Stimulated activated CD8-positive, alpha-beta memory T cell treated with anti-CD3 and anti-CD28 coated beads, Interleukin-12 subunit alpha, Interleukin-12 subunit beta, amount 100 ng/mL, for 24 hours (primary cell): ENCODE measurements around the gene ZNF630.
"Not testable (repeated sequence)": the region's sequence is repeated elsewhere in the genome, so short reads cannot be mapped to it uniquely, and the experiment has no call there.

Experiments
- DNase-seq: peaks from one replicate; pipeline ENCODE4 v3.0.0-alpha.2; 2020; ENCODE audit errors: extremely low read depth

Gene ZNF630

GRCh38 chrX:48071064-48071985 is at the start of gene ZNF630:
TSS of gene ZNF630 (minus strand) at chrX:48071640. CDS start at chrX:48066886, 4,754 bp downstream.
- DNase-seq = peak; percentile 31

GRCh38 chrX:48107717-48108116 is 36.3 kb upstream of the ZNF630 start:
- no peak for DNase-seq

DNA sequence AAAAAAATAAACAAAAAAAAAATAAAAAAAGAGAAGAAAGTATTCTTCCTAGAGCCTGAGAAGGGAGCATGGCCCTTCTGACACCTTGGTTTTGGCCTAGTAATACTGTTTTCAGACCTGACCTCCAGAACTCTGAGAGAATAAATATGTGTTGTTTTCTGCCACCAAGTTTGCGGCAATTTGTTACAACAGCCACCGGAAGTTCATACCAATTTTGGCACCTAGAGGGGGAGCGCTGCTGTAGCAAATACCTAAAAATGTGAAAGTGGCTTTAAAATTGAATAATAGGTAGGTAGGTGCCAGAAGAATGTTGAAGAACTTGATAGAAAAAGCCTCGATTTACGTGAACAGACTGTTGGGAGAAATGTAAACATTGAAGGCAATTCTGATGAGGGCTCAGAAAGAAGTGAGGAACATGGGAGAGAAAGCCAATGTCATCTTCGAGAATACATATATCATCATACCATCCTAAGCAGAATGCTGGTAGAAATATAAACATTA is 31.5 kb upstream of the ZNF630 start:
- no peak for DNase-seq

GRCh38 chrX:48101443-48101842 is 30.0 kb upstream of the ZNF630 start:
- no peak for DNase-seq

GRCh38 chrX:48092558-48092957 is 21.1 kb upstream of the ZNF630 start:
- not testable (repeated sequence) for DNase-seq

- no peak for DNase-seq
These were observed 18.7 kb upstream of the ZNF630 start for GRCh38 chrX:48090123-48090522.

DNA sequence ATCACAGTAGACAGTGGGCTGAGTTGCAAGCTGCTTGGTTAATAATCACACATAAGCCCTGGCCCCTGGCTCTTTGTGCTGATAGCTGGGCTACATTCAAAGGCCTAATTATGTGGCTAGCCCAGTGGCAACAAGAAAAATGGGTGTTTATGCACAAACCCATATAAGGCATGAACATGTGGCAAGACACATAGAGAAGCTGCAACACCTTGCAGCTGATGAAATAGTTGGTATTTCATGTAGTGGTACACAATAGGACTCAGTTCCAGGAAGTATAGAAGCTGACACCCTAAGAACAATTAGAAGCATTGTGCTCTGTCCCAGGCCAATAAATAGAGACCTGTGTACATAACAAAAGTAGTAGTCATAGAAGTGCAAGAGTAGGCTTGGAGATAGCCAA is 14.6 kb upstream of the ZNF630 start:
- no peak for DNase-seq

GRCh38 chrX:48083706-48084105 is 12.3 kb upstream of the ZNF630 start:
- no peak for DNase-seq

DNA sequence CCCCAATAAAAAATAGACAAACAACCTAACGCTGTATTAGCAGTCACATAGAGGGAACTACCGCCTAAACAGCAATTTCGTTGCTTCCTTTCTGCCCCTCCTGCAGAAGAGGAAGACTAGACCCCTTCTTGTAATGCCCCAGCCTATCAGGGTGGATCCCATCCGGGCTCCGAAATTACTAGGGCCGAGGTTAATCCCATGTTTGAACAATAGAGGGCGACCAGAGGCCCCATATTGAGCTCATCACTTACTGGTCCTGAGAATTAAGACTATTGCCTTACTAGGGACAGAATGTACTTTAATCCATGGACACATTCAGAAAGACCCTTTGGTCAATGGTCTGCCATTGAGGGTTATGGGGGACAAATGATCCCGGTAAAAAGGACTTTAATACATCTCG is 11.8 kb upstream of the ZNF630 start:
- no peak for DNase-seq

DNA sequence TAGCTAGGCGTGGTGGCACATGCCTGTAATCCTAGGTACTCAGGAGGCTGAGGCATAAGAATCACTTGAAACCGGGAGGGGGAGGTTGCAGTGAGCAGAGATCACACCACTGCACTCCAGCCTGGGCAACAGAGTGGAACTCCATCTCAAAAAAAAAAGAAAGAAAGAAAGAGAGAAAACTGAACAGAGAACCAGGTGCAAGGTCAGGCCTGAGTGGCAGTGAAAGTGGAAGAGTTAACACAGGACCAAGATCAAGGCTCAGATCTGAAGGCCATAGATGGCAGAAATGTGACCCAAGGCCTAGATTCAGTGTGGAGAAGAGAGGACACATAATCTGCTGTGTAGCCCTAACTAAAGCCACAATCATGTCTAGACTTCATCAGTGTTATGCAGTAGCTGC is 4.9 kb upstream of the ZNF630 start:
- DNase-seq = no peak

- DNase-seq = no peak
These were observed 656 bp upstream of the ZNF630 start for GRCh38 chrX:48071986-48072605.

- no peak for DNase-seq
These were observed 3.1 kb downstream of the ZNF630 start for GRCh38 chrX:48068096-48068887.

DNA sequence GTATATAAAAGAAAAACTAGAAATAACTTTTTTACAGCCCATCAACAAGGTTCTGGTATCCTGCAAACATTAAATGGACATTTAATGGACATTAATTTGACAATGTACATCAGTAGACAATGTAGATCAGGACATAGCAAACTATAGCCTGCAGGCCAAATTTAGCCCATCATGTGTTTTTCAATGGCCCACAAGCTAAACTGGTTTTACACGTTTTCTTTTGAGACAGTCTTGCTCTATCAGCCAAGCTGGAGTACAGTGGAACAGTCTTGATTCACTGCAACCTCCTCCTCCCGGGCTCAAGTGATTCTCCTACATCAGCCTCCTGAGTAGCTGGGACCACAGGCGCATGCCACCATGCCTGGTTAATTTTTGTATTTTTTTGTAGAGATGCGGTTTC is 7.2 kb downstream of the ZNF630 start:
- DNase-seq = no peak

DNA sequence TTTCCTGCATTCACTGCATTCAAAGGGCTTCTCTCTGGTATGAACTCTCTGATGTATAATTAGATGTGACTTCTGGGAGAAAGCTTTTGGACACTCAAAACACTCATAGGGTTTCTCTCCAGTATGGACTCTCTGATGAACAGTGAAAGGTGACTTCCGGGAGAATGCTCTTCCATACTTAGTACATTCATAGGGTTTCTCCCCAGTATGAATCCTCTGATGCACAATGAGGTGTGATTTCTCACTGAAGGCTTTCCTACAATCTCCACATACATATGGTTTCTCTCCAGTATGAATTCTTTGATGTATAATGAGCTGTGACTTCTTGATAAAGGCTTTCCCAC is 12.2 kb downstream of the ZNF630 start:
- DNase-seq = no peak

GRCh38 chrX:48058621-48059295 is 12.7 kb downstream of the ZNF630 start:
- DNase-seq = no peak

DNA sequence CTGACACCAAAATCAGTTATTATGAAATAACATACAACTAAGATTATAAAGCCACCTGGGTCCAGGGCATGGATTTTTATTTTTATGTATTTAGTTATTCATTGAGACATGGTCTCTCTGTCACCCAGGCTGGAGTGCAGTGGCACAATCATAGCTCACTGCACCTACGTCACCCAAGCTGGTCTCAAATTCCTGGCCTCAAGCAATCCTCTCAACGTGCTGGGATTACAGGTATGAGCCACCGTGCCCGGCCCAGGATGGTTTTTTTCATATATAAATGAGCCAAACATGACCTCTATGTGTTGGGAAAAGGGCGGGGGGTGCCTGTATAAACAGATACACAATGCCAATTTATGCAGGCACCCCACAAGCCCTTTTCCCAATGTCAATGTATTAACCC is 24.6 kb downstream of the ZNF630 start:
- no peak for DNase-seq

DNA sequence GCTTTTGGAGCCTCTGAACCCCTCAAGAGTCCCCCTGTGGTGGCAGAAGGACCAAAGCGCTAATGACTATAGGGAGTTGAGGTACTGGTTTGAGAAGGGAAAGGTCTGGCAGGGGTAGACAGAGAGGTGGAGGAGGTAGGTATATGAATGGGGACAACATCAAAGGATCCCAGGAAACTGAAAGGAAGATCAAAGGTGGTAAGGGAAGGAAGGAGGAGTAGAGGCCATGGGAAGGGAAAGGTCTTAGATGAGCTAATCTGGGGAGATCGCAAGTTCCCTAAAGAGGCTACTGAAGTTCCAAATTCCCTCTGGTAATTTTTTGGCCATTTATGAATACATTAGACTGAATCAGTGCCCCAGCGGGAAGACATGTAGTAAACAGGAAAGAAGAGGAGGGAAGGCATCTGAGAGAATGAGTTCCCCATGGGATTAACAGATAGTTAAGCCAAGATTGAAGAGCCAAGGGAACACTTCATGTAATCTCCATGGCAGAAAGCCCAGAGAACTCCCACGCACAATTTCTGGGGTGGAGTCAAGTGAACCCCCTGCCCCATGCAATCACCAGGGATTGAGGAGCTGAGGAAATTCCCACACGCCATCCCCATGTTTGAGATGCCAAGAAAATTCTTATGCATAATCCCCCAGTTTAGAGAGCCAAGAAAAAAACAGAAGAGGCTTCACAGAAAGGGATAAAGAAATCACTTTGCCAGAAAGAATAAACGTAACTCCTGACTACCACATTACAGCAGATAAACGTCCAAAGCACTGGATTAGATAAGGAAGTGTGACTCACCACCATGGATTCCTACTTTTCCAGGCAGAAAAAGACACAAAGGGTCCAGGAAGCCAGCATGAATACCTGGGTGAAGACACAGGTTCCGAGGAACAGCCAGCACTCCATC is 25.8 kb downstream of the ZNF630 start:
- no peak for DNase-seq

GRCh38 chrX:48043056-48043455 is 28.4 kb downstream of the ZNF630 start:
- DNase-seq = no peak

DNA sequence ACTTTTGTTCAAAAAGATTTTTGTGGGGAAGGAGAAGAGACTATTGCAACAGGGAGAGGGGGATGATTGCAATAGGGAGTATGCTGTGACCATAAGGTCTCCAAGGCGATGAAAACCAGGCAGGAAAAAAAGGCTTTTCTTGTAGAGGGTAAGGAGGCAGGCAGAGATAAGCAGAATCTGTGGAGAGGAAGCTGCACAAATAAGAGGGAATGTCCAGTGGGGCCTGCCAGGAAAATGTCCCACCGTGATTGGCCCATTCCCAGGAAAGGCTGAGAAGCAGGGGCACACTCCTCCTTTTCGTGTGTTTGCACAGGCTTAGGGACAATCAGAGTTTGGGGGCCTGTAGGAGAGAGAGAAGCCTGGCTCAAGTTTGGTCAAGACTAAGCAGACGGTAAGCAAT is 35.5 kb downstream of the ZNF630 start:
- no peak for DNase-seq

DNA sequence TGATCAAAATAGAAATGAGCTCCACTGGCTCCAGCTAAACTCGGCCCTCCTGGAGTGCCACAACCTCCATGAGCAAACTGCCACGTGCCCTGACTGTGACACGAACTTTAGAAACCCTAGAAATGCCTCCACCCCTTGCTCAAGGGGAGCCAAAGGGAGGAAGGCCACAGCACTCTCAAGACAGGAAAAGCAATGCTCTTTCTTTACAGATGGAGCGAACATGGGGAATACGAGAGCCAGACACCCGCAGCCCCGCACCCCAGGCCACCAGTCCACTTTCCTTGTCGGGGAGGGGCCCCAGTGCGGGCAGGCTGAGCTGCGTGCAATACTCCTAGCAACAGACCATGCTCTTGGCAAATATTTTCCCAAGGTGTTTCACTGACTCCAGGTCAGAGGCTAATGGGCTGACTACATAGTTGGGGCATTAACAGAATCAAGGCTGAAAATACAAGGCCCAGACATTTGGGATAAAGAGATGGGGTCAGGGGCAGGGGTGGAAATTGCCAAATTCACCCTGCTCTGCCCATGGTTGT is 40.7 kb downstream of the ZNF630 start:
- not testable (repeated sequence) for DNase-seq
